Measurements from ENCODE around the gene EP300. TPM values are rescaled to one million over a fixed set of nuclear protein-coding genes. Genes with fewer than 3 reads are reported as not detected.
"Not testable (repeated sequence)": the region's sequence is repeated elsewhere in the genome, so short reads cannot be mapped to it uniquely, and the experiment has no call there.

The EP300 gene
- total RNA-seq, 1 donor = 119 TPM

- DNase-seq (ENCODE audit: low read depth in 2 of 3, low spot score in 2 of 3) = not testable (repeated sequence)
These were observed 53.5 kb downstream of the EP300 start for GRCh38 chr22:41145921-41146320.

GRCh38 chr22:41146573-41146972 lies 54.2 kb downstream of the EP300 start:
- DNase-seq (ENCODE audit: low read depth in 2 of 3, low spot score in 2 of 3) = peak in 2 of 3 donors; percentile 10 to 31

GRCh38 chr22:41147722-41148121 lies 55.3 kb downstream of the EP300 start:
- no peak for DNase-seq (ENCODE audit: low read depth in 2 of 3, low spot score in 2 of 3)

GRCh38 chr22:41152902-41153301 lies 60.5 kb downstream of the EP300 start:
- DNase-seq (ENCODE audit: low read depth in 2 of 3, low spot score in 2 of 3) = no peak

GRCh38 chr22:41157083-41157482 lies 64.7 kb downstream of the EP300 start:
- no peak for DNase-seq (ENCODE audit: low read depth in 2 of 3, low spot score in 2 of 3)

GRCh38 chr22:41169157-41169556 lies 76.8 kb downstream of the EP300 start:
- DNase-seq (ENCODE audit: low read depth in 2 of 3, low spot score in 2 of 3) = no peak

- no peak for DNase-seq (ENCODE audit: low read depth in 2 of 3, low spot score in 2 of 3)
These were observed 79.6 kb downstream of the EP300 start for GRCh38 chr22:41171996-41172395.

GRCh38 chr22:41175546-41175945 lies 83.2 kb downstream of the EP300 start:
- DNase-seq (ENCODE audit: low read depth in 2 of 3, low spot score in 2 of 3) = no peak

GRCh38 chr22:41177040-41177621 lies 84.7 kb downstream of the EP300 start:
- DNase-seq (ENCODE audit: low read depth in 2 of 3, low spot score in 2 of 3) = no peak

- DNase-seq (ENCODE audit: low read depth in 2 of 3, low spot score in 2 of 3) = no peak
These were observed 85.4 kb downstream of the EP300 start for GRCh38 chr22:41177622-41178424.

GRCh38 chr22:41178425-41178975 lies 86.1 kb downstream of the EP300 start:
- DNase-seq (ENCODE audit: low read depth in 2 of 3, low spot score in 2 of 3) = no peak

GRCh38 chr22:41180362-41180761 lies 88.0 kb downstream of the EP300 start:
- DNase-seq (ENCODE audit: low read depth in 2 of 3, low spot score in 2 of 3) = not testable (repeated sequence)

- no peak for DNase-seq (ENCODE audit: low read depth in 2 of 3, low spot score in 2 of 3)
These were observed 88.5 kb downstream of the EP300 start for GRCh38 chr22:41180926-41181325.

- peak in 1 of 3 donors; percentile 24 for DNase-seq (ENCODE audit: low read depth in 2 of 3, low spot score in 2 of 3)
These were observed 89.2 kb downstream of the EP300 start for GRCh38 chr22:41181349-41182241.

GRCh38 chr22:41184679-41185078 lies 92.3 kb downstream of the EP300 start:
- DNase-seq (ENCODE audit: low read depth in 2 of 3, low spot score in 2 of 3) = no peak

GRCh38 chr22:41191467-41191866 lies 99.1 kb downstream of the EP300 start:
- no peak for DNase-seq (ENCODE audit: low read depth in 2 of 3, low spot score in 2 of 3)

- no peak for DNase-seq (ENCODE audit: low read depth in 2 of 3, low spot score in 2 of 3)
These were observed 101.4 kb downstream of the EP300 start for GRCh38 chr22:41193829-41194228.

GRCh38 chr22:41197038-41197972 lies 104.9 kb downstream of the EP300 start:
- peak; percentile 69 to 77 (median 77) for DNase-seq (ENCODE audit: low read depth in 2 of 3, low spot score in 2 of 3)

GRCh38 chr22:41198027-41198580 lies 105.7 kb downstream of the EP300 start:
- DNase-seq (ENCODE audit: low read depth in 2 of 3, low spot score in 2 of 3) = peak in 2 of 3 donors; percentile 46 to 73
